ENCODE measurements around the gene PSMB11. TPM values are rescaled to one million over a fixed set of nuclear protein-coding genes. Genes with fewer than 3 reads are reported as not detected.

Gene PSMB11
- total RNA-seq, 1 experiment from 2014 or later = not detected

DNA sequence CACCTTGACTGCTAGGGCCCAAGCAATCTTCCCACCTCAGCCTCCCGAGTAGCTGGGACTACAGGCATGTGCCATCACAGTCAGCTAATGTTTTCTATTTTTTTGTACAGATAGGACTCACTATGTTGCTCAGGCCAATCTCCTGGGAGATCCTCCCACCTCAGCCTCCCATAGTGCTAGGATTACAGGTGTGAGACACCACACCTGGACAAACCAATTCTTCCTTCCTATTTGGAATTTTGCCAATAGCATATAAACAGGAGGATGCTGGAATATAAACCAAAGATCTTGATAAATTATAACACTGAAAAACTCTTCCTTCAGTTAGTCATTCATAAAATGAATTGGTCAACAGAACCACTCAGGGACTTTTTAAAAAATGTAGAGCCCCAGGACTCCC, 44.6 kb downstream of the PSMB11 start:
- Mint-ChIP-seq H3K27me3 (ENCODE audit: insufficient read depth, unreplicated experiment) (no peaks in the 10 kb centered on the region), H3K9me3 (ENCODE audit: unreplicated experiment) (no peaks in the 10 kb centered on the region), H3K4me1 (ENCODE audit: low read depth, unreplicated experiment) (peaks cover 6% of the 10 kb centered on the region), H3K36me3 (ENCODE audit: insufficient read depth, unreplicated experiment) (peaks cover 72% of the 10 kb centered on the region), H3K27ac (ENCODE audit: unreplicated experiment) (no peak overlapping the region), H3K4me3 (ENCODE audit: unreplicated experiment) (no peak overlapping the region)
- ChIA-PET POLR2A (no interaction called here), CTCF (interaction anchor here (1.1 to 1.6 kb wide), 2 partner anchors 15 to 18 kb away, joined by 3 to 5 read pairs; no protein-coding TSS in a partner anchor)
- Histone ChIP-seq H3K4me3 (ENCODE audit: low read depth, low read length) (no peak overlapping the region), H3K36me3 (ENCODE audit: control insufficient read depth, insufficient read depth, low read length) (peaks cover 2% of the 10 kb centered on the region), H3K9me3 (no peaks in the 10 kb centered on the region), H3K4me1 (0 out of 2 replicates have a peak, but pooled peaks cover 5% of the 10 kb centered on the region), H3K27me3 (replicated peaks; ENCODE audit: control insufficient read depth, insufficient read depth, low read length) (no peaks in the 10 kb centered on the region)
- DNase-seq = no peak
- TF ChIP-seq CTCF (IDR thresholded peaks at IDR 0.05; ENCODE audit: insufficient read depth in 1 of 2, low read depth in 1 of 2, low read length in 1 of 2, severe bottlenecking in 1 of 2, unreplicated experiment in 1 of 2) = no peak
- BruUV-seq (replicated peaks) = no TSS peak
- intact Hi-C loops (cut with micrococcal nuclease; ENCODE audit: unreplicated experiment) = no loop called here

DNA sequence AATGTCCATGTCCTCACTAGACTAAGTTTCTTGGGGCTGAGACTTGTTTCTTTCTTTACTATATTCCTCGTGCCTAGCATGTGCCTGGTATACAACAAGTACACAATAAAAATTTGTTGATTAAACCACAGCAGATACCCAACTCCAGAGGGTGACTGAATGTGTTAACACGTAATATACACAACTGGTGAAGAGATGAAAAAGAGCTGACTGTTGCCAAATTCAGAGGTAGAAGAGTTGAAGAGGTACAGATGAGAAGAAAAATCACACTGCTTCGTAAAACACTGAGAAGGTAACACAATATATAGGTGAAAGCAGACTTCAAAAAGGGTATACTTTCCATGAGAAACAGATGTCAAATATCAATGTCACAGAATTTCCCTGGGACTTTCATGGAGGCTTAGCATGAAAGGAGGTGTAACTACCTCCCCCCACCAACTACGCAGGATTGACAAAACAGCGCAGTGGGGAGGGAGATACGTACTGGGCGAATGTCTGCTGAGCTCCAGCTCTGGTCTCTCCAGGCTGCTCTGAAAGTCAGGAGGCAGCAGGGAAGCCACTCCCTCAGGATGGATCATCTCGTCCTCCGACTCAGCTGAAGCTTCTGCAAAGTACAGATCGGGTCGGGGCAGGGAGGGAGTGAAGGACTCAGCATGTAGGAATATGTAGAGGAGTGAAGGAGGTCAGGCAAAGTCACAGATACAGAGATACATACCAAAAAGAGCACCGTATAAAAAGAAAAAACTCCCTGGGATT, 47.7 kb downstream of the PSMB11 start:
- intact Hi-C loops (cut with micrococcal nuclease; ENCODE audit: unreplicated experiment) = no loop called here
- no peak overlapping the region for H3K27ac Mint-ChIP-seq (ENCODE audit: unreplicated experiment)
- no peak for TF ChIP-seq CTCF (IDR thresholded peaks at IDR 0.05; ENCODE audit: insufficient read depth in 1 of 2, low read depth in 1 of 2, low read length in 1 of 2, severe bottlenecking in 1 of 2, unreplicated experiment in 1 of 2)

GRCh38 chr14:23090254-23090636, 48.2 kb downstream of the PSMB11 start:
- no peak for DNase-seq
- Mint-ChIP-seq H3K4me3 (ENCODE audit: unreplicated experiment) (no peak overlapping the region), H3K36me3 (ENCODE audit: insufficient read depth, unreplicated experiment) (peaks cover 68% of the 10 kb centered on the region), H3K9me3 (ENCODE audit: unreplicated experiment) (no peaks in the 10 kb centered on the region), H3K27ac (ENCODE audit: unreplicated experiment) (no peak overlapping the region), H3K4me1 (ENCODE audit: low read depth, unreplicated experiment) (peaks cover 6% of the 10 kb centered on the region), H3K27me3 (ENCODE audit: insufficient read depth, unreplicated experiment) (no peaks in the 10 kb centered on the region)
- H3K36me3 ChIP-seq (ENCODE audit: control insufficient read depth, insufficient read depth, low read length) = peaks cover 2% of the 10 kb centered on the region
- BruUV-seq (replicated peaks) = no TSS peak
- H3K9me3 ChIP-seq = no peaks in the 10 kb centered on the region
- ChIA-PET CTCF (interaction anchor here (1.2 kb wide), 1 partner anchor 21 kb away, joined by 4 read pairs; no protein-coding TSS in a partner anchor), POLR2A (no interaction called here)
- no peaks in the 10 kb centered on the region for H3K27me3 ChIP-seq (replicated peaks; ENCODE audit: control insufficient read depth, insufficient read depth, low read length)
- no peak overlapping the region for H3K4me3 ChIP-seq (ENCODE audit: low read depth, low read length)
- intact Hi-C loops (cut with micrococcal nuclease; ENCODE audit: unreplicated experiment) = no loop called here
- no peak for TF ChIP-seq CTCF (IDR thresholded peaks at IDR 0.05; ENCODE audit: insufficient read depth in 1 of 2, low read depth in 1 of 2, low read length in 1 of 2, severe bottlenecking in 1 of 2, unreplicated experiment in 1 of 2)
- peaks cover 3% of the 10 kb centered on the region; the same call in 1 of the 2 replicates for H3K4me1 ChIP-seq

More for the DNA sequence above, 47.7 kb downstream of the PSMB11 start:
- Histone ChIP-seq H3K36me3 (ENCODE audit: control insufficient read depth, insufficient read depth, low read length) (peaks cover 2% of the 10 kb centered on the region), H3K4me3 (ENCODE audit: low read depth, low read length) (no peak overlapping the region), H3K9me3 (no peaks in the 10 kb centered on the region), H3K27me3 (replicated peaks; ENCODE audit: control insufficient read depth, insufficient read depth, low read length) (no peaks in the 10 kb centered on the region), H3K4me1 (peaks cover 3% of the 10 kb centered on the region; the same call in 1 of the 2 replicates)
- ChIA-PET POLR2A (no interaction called here), CTCF (interaction anchor here (0.7 to 1.2 kb wide), 2 partner anchors 21 to 113 kb away, joined by 4 read pairs; no protein-coding TSS in a partner anchor)
- no peak for DNase-seq
- no peak overlapping the region for H3K4me3 Mint-ChIP-seq (ENCODE audit: unreplicated experiment)
- H3K36me3 Mint-ChIP-seq (ENCODE audit: insufficient read depth, unreplicated experiment) = peaks cover 73% of the 10 kb centered on the region
- H3K4me1 Mint-ChIP-seq (ENCODE audit: low read depth, unreplicated experiment) = peaks cover 6% of the 10 kb centered on the region
- no peaks in the 10 kb centered on the region for H3K27me3 Mint-ChIP-seq (ENCODE audit: insufficient read depth, unreplicated experiment)
- H3K9me3 Mint-ChIP-seq (ENCODE audit: unreplicated experiment) = no peaks in the 10 kb centered on the region
- no TSS peak for BruUV-seq (replicated peaks)

Data from Caco-2 (cell line).